Renal cortical epithelial cell (primary cell): ENCODE results near the gene DENND2A. TPM values are rescaled to one million over a fixed set of nuclear protein-coding genes. Genes with fewer than 3 reads are reported as not detected.

ENCODE experiments used
- total RNA-seq: library from RNA; depleted of rRNA; stranded (reverse); fragments of >200 nt; gene quantifications from 2 replicates; pipeline ENCODE4 v1.2.3, GENCODE V29; 2014

Gene DENND2A
- total RNA-seq, 1 donor from 2014 or later, result 67.9 TPM

Other genes with a start within 250 kb of the DENND2A start
- 50.5 and 56.2 TPM in 2 replicates for gene SLC37A3, start 242.3 kb downstream of the DENND2A start, total RNA-seq
- 3.5 and 15.1 TPM in 2 replicates for gene RAB19, start 236.8 kb downstream of the DENND2A start, total RNA-seq
- 76.6 and 119 TPM in 2 replicates for gene MKRN1, start 161.3 kb downstream of the DENND2A start, total RNA-seq
- 15.6 and 19.4 TPM in 2 replicates for gene ADCK2, start 32.1 kb upstream of the DENND2A start, total RNA-seq
- 208 and 306 TPM in 2 replicates for gene NDUFB2, start 55.9 kb upstream of the DENND2A start, total RNA-seq